ENCODE measurements around the gene GZF1. TPM values are rescaled to one million over a fixed set of nuclear protein-coding genes. Genes with fewer than 3 reads are reported as not detected.
A peak's percentile ranks its signal among the peaks of the same experiment; 100 is the strongest.

Gene GZF1
- total RNA-seq, 1 donor = 14.5 TPM

DNA sequence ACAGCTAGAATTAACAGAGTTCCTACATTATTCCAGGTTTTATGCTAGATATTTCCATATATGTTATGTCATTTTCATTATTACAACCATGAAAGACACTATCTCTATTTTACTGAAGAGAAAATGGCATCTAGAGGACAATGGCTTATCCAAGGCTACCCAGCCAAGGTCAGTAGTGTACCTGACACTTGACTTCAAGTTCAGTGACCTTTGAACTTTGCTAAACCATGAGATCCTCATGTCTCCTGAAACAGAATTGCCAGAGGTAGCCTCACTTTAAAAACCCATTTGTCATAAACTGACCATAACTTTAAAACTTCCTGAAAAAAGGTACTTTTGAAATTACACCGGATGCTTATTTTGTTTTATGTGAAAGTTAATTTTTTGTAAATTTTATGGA is 44.9 kb downstream of the GZF1 start:
- Histone ChIP-seq H2AFZ (ENCODE audit: low read length) (no peak overlapping the region), H3K4me2 (ENCODE audit: insufficient read depth, low read length) (no peak overlapping the region), H3K4me3 (ENCODE audit: insufficient read depth, low read length) (no peak overlapping the region), H3K4me1 (ENCODE audit: insufficient read depth, low read length) (peaks cover 11% of the 10 kb centered on the region), H3K36me3 (ENCODE audit: insufficient read depth, low read length) (no peaks in the 10 kb centered on the region), H4K20me1 (ENCODE audit: insufficient read depth, low read length) (peaks cover 25% of the 10 kb centered on the region), H3K27ac (ENCODE audit: low read depth, low read length) (no peak overlapping the region), H3K9me3 (ENCODE audit: low read depth, low read length) (no peaks in the 10 kb centered on the region), H3K79me2 (ENCODE audit: insufficient read depth, low read length) (peaks cover 98% of the 10 kb centered on the region), H3K27me3 (ENCODE audit: insufficient read depth, low read length) (no peaks in the 10 kb centered on the region)
- TF ChIP-seq CTCF (IDR thresholded peaks at IDR 0.05; ENCODE audit: extremely low read depth, low read depth, low read length) = no peak
- DNase-seq (ENCODE audit: insufficient read length, low spot score, missing footprints) = no peak

GRCh38 chr20:23407781-23408464 is 45.9 kb downstream of the GZF1 start:
- TF ChIP-seq CTCF (IDR thresholded peaks at IDR 0.05; ENCODE audit: extremely low read depth, low read depth, low read length) = no peak
- Histone ChIP-seq H2AFZ (ENCODE audit: low read length) (no peak overlapping the region), H3K27ac (ENCODE audit: low read depth, low read length) (peak overlapping the region; percentile 14), H3K4me2 (ENCODE audit: insufficient read depth, low read length) (no peak overlapping the region), H3K4me3 (ENCODE audit: insufficient read depth, low read length) (no peak overlapping the region), H3K27me3 (ENCODE audit: insufficient read depth, low read length) (no peaks in the 10 kb centered on the region), H4K20me1 (ENCODE audit: insufficient read depth, low read length) (peaks cover 28% of the 10 kb centered on the region), H3K4me1 (ENCODE audit: insufficient read depth, low read length) (peaks cover 14% of the 10 kb centered on the region), H3K79me2 (ENCODE audit: insufficient read depth, low read length) (peaks cover 98% of the 10 kb centered on the region), H3K36me3 (ENCODE audit: insufficient read depth, low read length) (no peaks in the 10 kb centered on the region), H3K9me3 (ENCODE audit: low read depth, low read length) (no peaks in the 10 kb centered on the region)
- DNase-seq (ENCODE audit: insufficient read length, low spot score, missing footprints) = no peak

- Histone ChIP-seq H3K4me3 (ENCODE audit: insufficient read depth, low read length) (no peak overlapping the region), H3K4me1 (ENCODE audit: insufficient read depth, low read length) (peaks cover 13% of the 10 kb centered on the region), H3K79me2 (ENCODE audit: insufficient read depth, low read length) (peaks cover 99% of the 10 kb centered on the region), H2AFZ (ENCODE audit: low read length) (no peak overlapping the region), H3K4me2 (ENCODE audit: insufficient read depth, low read length) (no peak overlapping the region), H3K36me3 (ENCODE audit: insufficient read depth, low read length) (no peaks in the 10 kb centered on the region), H3K9me3 (ENCODE audit: low read depth, low read length) (no peaks in the 10 kb centered on the region), H3K27ac (ENCODE audit: low read depth, low read length) (no peak overlapping the region), H4K20me1 (ENCODE audit: insufficient read depth, low read length) (peaks cover 23% of the 10 kb centered on the region), H3K27me3 (ENCODE audit: insufficient read depth, low read length) (no peaks in the 10 kb centered on the region)
- no peak for DNase-seq (ENCODE audit: insufficient read length, low spot score, missing footprints)
- TF ChIP-seq CTCF (IDR thresholded peaks at IDR 0.05; ENCODE audit: extremely low read depth, low read depth, low read length) = no peak
Observed at GRCh38 chr20:23408957-23409356, 47.0 kb downstream of the GZF1 start.

GRCh38 chr20:23409800-23410199 is 47.8 kb downstream of the GZF1 start:
- Histone ChIP-seq H3K36me3 (ENCODE audit: insufficient read depth, low read length) (no peaks in the 10 kb centered on the region), H3K79me2 (ENCODE audit: insufficient read depth, low read length) (peaks cover 97% of the 10 kb centered on the region), H3K27me3 (ENCODE audit: insufficient read depth, low read length) (no peaks in the 10 kb centered on the region), H3K9me3 (ENCODE audit: low read depth, low read length) (no peaks in the 10 kb centered on the region), H3K4me3 (ENCODE audit: insufficient read depth, low read length) (no peak overlapping the region), H3K4me1 (ENCODE audit: insufficient read depth, low read length) (peaks cover 10% of the 10 kb centered on the region), H3K4me2 (ENCODE audit: insufficient read depth, low read length) (no peak overlapping the region), H2AFZ (ENCODE audit: low read length) (no peak overlapping the region), H4K20me1 (ENCODE audit: insufficient read depth, low read length) (peaks cover 15% of the 10 kb centered on the region), H3K27ac (ENCODE audit: low read depth, low read length) (no peak overlapping the region)
- TF ChIP-seq CTCF (IDR thresholded peaks at IDR 0.05; ENCODE audit: extremely low read depth, low read depth, low read length) = no peak
- no peak for DNase-seq (ENCODE audit: insufficient read length, low spot score, missing footprints)
